IPS DF 6.9 (cell line): ENCODE results near the gene PATZ1.
A peak's percentile ranks its signal among the peaks of the same experiment; 100 is the strongest.
"Not testable (repeated sequence)": the region's sequence is repeated elsewhere in the genome, so short reads cannot be mapped to it uniquely, and the experiment has no call there.

Experiments used
- DNase-seq: peaks from one replicate; pipeline ENCODE4 v3.0.0-alpha.2; 2013; ENCODE audit warnings: low read depth, low spot score
- H3K27ac ChIP-seq: one replicate; pipeline ENCODE4 v1.5.1; 2013; ENCODE audit warnings: low read length, control low read depth
- H3K27me3 ChIP-seq: 2 replicates; pipeline ENCODE4 v1.6.1; 2013; ENCODE audit warnings: mild to moderate bottlenecking, low read length; ENCODE audit not compliant: control insufficient read depth, insufficient read depth
- H3K36me3 ChIP-seq: 2 replicates; pipeline ENCODE4 v1.6.1; 2013; ENCODE audit warnings: low read length; ENCODE audit not compliant: control insufficient read depth, insufficient read depth
- H3K4me1 ChIP-seq: 2 replicates; pipeline ENCODE4 v1.6.1; 2013; ENCODE audit warnings: low read length; ENCODE audit not compliant: control insufficient read depth, insufficient read depth
- H3K4me3 ChIP-seq: 2 replicates; pipeline ENCODE4 v1.5.1; 2013; ENCODE audit warnings: mild to moderate bottlenecking, low read length
- H3K9me3 ChIP-seq: 2 replicates; pipeline ENCODE4 v1.6.1; 2013; ENCODE audit warnings: low read length, inconsistent platforms; ENCODE audit not compliant: control insufficient read depth, insufficient read depth
- WGBS: extraction: QIAGEN DNeasy Blood & Tissue Kit; methylation state at CpG from one replicate; pipeline ENCODE4 v1.1.7; 2013; ENCODE audit warnings: mixed read lengths, missing lambda C conversion rate; ENCODE audit not compliant: insufficient read length, insufficient coverage; 5-methylcytosine and 5-hydroxymethylcytosine counted together

Gene PATZ1

GRCh38 chr22:31354515-31354914 is 8.4 kb upstream of the PATZ1 start:
- Histone ChIP-seq H3K27me3 (no peaks in the 10 kb centered on the region), H3K36me3 (no peaks in the 10 kb centered on the region)

GRCh38 chr22:31350410-31350863 is 4.3 kb upstream of the PATZ1 start:
- Histone ChIP-seq H3K27ac (no peak overlapping the region), H3K9me3 (no peaks in the 10 kb centered on the region), H3K27me3 (no peaks in the 10 kb centered on the region), H3K4me3 (no peak overlapping the region), H3K36me3 (no peaks in the 10 kb centered on the region), H3K4me1 (no peaks in the 10 kb centered on the region)
- no peak for DNase-seq
- WGBS: no CpG with 5 or more reads among the region's 8 CpGs

More at GRCh38 chr22:31354515-31354914, 8.4 kb upstream of the PATZ1 start:
- DNase-seq: no peak
- H3K27ac ChIP-seq: no peak overlapping the region
- H3K4me1 ChIP-seq: no peaks in the 10 kb centered on the region
- no CpG with 5 or more reads among the region's 5 CpGs for WGBS
- H3K4me3 ChIP-seq: no peak overlapping the region
- H3K9me3 ChIP-seq: no peaks in the 10 kb centered on the region

- H3K4me3 ChIP-seq: no peak overlapping the region
- H3K9me3 ChIP-seq: no peaks in the 10 kb centered on the region
- no peak for DNase-seq
- no peaks in the 10 kb centered on the region for H3K36me3 ChIP-seq
- H3K4me1 ChIP-seq: no peaks in the 10 kb centered on the region
- H3K27me3 ChIP-seq: no peaks in the 10 kb centered on the region
- H3K27ac ChIP-seq: no peak overlapping the region
Observed at GRCh38 chr22:31349960-31350359, 3.8 kb upstream of the PATZ1 start.

GRCh38 chr22:31348766-31349165 is 2.6 kb upstream of the PATZ1 start:
- no peaks in the 10 kb centered on the region for H3K9me3 ChIP-seq
- no peaks in the 10 kb centered on the region for H3K27me3 ChIP-seq
- no CpG with 5 or more reads among the region's 6 CpGs for WGBS
- no peaks in the 10 kb centered on the region for H3K36me3 ChIP-seq
- no peak overlapping the region for H3K4me3 ChIP-seq
- H3K4me1 ChIP-seq: peaks cover 6% of the 10 kb centered on the region
- no peak for DNase-seq
- no peak overlapping the region for H3K27ac ChIP-seq

GRCh38 chr22:31348009-31348337 is 1.8 kb upstream of the PATZ1 start:
- H3K9me3 ChIP-seq, H3K4me3 ChIP-seq, H3K27ac ChIP-seq, H3K27me3 ChIP-seq, H3K4me1 ChIP-seq, DNase-seq, H3K36me3 ChIP-seq: not testable (repeated sequence)
- WGBS: no CpG with 5 or more reads among the region's 16 CpGs

- no CpG with 5 or more reads among the region's 50 CpGs for WGBS
- Histone ChIP-seq H3K27me3 (no peaks in the 10 kb centered on the region), H3K36me3 (no peaks in the 10 kb centered on the region), H3K4me1 (peaks cover 10% of the 10 kb centered on the region), H3K4me3 (peak overlapping the region; percentile 44), H3K9me3 (no peaks in the 10 kb centered on the region), H3K27ac (no peak overlapping the region)
- no peak for DNase-seq
Observed at GRCh38 chr22:31347251-31348008, 1.3 kb upstream of the PATZ1 start.

- no peak for DNase-seq
- peaks cover 2% of the 10 kb centered on the region for H3K36me3 ChIP-seq
- no CpG with 5 or more reads among the region's 40 CpGs for WGBS
- no peaks in the 10 kb centered on the region for H3K9me3 ChIP-seq
- H3K27ac ChIP-seq: no peak overlapping the region
- H3K27me3 ChIP-seq: no peaks in the 10 kb centered on the region
- peaks cover 14% of the 10 kb centered on the region for H3K4me1 ChIP-seq
- peak overlapping the region; percentile 44 for H3K4me3 ChIP-seq
Observed at GRCh38 chr22:31346733-31347250, 646 bp upstream of the PATZ1 start.

- Histone ChIP-seq H3K4me3 (peak overlapping the region; percentile 83), H3K9me3 (no peaks in the 10 kb centered on the region), H3K27me3 (no peaks in the 10 kb centered on the region), H3K27ac (no peak overlapping the region), H3K36me3 (peaks cover 10% of the 10 kb centered on the region), H3K4me1 (peaks cover 15% of the 10 kb centered on the region)
- no CpG with 5 or more reads among the region's 126 CpGs for WGBS
- no peak for DNase-seq
Observed at GRCh38 chr22:31345331-31346254, 553 bp downstream of the PATZ1 start.

- Histone ChIP-seq H3K4me1 (peaks cover 15% of the 10 kb centered on the region), H3K9me3 (no peaks in the 10 kb centered on the region), H3K4me3 (peak overlapping the region; percentile 83), H3K27me3 (no peaks in the 10 kb centered on the region), H3K36me3 (peaks cover 13% of the 10 kb centered on the region), H3K27ac (no peak overlapping the region)
- DNase-seq: no peak
- WGBS: no CpG with 5 or more reads among the region's 35 CpGs
Observed at GRCh38 chr22:31344578-31345330, 1.4 kb downstream of the PATZ1 start.

GRCh38 chr22:31344256-31344577 is 1.9 kb downstream of the PATZ1 start:
- WGBS: no CpG with 5 or more reads among the region's 12 CpGs
- H3K36me3 ChIP-seq: peaks cover 13% of the 10 kb centered on the region
- H3K4me1 ChIP-seq: peaks cover 15% of the 10 kb centered on the region
- H3K4me3 ChIP-seq: no peak overlapping the region; the same call in 1 of the 2 replicates
- H3K27me3 ChIP-seq: no peaks in the 10 kb centered on the region
- no peaks in the 10 kb centered on the region for H3K9me3 ChIP-seq
- no peak overlapping the region for H3K27ac ChIP-seq
- DNase-seq: no peak
